Measurements from ENCODE around the gene IFNA4. TPM values are rescaled to one million over a fixed set of nuclear protein-coding genes. Genes with fewer than 3 reads are reported as not detected.
A peak's percentile ranks its signal among the peaks of the same experiment; 100 is the strongest.
"Not testable (repeated sequence)": the region's sequence is repeated elsewhere in the genome, so short reads cannot be mapped to it uniquely, and the experiment has no call there.

IFNA4 gene
- polyA plus RNA-seq, 3 donors, result not detected

DNA sequence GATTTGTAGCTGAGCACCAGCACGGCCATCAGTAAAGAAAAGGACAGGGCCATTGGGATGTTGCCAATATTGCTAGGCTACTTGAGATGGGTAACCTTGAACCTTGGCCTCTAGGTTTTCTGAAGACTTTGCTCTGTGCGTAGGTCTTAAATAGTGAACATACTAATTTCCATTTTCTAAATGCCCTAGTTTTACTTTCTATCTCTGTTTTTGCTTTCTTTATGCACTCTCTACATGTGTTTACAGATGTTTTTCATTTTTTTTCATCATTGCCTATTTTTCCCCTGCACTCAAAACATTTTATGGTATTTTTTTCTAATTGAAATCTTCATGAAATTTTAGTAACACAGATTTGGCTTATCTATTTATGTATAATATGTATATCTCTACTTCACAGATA is 20.8 kb downstream of the IFNA4 start, which contains the start of gene IFNA21:
TSS of gene IFNA21 (minus strand) at position 101 of the 400 bp plus-strand sequence. CDS start at position 53, 48 bp downstream.
- not testable (repeated sequence) for DNase-seq

- no peak for DNase-seq
Observed at GRCh38 chr9:21165516-21165915, 21.9 kb downstream of the IFNA4 start.

- DNase-seq, result no peak
Observed at GRCh38 chr9:21160178-21160577, 27.2 kb downstream of the IFNA4 start.

DNA sequence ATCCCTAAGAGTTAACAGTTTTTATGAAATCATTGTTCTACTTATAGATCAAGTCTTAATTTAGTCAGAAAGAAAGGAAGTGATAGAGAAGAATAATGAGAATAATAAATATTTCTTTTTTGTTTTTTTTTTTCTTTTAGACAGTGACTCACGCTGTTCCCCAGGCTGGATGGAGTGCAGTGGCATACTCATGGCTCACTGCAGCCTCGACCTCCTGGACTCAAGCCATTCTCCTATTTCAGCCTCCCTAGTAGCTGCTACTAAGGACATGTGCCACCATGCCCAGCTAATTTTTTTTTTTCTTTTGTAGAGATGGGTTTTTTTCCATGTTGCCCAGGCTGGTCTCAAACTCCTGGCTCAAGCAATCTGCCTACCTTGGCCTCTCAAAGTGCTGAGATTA is 31.9 kb downstream of the IFNA4 start:
- DNase-seq, result no peak

- DNase-seq, result peak; percentile 1
Observed at GRCh38 chr9:21154018-21154608, 33.3 kb downstream of the IFNA4 start.

DNA sequence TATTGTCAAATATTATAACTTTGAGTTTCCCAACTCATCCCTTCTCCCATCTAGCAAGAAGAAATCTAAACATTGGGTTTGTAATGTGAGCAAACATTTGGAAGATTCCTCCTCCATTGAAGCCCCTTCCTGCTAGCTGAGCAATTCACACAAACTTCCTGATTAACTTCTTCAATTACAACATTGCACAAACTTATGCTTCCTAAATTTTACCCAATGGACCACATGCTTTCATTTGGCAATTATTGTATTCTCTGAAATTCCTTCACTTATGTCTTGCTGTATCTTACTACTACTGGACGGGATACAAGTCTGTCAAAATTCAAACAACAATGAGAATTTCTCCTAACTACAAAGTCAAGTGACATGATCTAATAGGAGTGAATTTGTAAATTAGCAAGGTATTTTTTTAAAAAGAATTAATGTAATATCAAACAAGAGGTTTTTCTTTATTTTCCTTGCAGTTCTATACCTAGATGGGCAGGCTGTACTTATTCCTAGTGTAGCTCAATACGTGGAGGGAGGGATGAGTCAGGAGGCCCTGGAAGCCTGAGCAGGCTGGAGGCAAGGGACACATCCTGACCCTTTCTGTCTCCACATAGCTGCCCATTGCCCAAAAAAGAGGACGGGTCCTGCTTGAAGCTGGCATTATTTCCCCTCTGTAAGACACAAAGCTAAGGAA is 33.9 kb downstream of the IFNA4 start:
- DNase-seq, result no peak

DNA sequence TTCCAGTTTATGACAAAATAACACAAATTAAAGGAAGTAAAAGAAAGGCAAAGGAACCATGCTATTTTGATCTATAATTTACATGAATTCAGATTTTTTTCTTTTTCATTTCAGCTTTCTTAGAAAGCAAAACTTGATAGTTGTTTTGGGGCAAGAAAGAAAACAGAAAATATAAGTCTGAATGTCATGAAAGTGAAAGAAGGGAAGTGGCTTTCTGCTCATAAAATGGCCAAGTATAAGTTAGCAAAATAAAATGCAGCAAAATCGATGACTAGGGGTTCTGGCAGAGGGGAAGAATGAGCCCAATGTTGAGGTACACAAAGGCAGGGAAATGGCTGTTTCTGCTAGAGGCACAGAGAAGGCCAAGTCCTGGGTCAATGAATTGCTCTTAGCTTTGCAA is 42.8 kb downstream of the IFNA4 start:
- DNase-seq, result no peak

DNA sequence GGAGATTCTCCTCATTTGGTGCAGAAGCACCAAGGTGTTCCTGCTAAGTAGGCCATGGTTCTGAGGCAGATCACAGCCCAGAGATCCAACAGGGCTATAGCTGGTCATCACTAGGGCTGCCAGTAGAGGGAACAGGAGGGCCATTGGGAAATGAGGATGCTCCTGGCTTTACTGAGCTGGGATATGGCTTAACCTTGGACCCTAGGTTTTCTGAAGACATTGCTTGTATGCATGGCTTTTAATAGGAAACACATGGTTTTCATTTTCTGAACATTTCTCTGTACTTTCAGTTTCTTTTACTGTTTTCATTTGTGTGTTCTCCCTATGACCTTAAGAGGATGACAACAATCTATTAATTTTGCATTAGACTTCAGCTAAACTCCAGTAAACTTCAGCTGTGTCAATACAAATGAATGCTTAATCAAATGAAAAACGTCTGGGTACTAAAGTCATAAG is 45.9 kb downstream of the IFNA4 start, which contains the start of gene IFNW1:
TSS of gene IFNW1 (minus strand) at position 406 of the 456 bp plus-strand sequence. CDS start at position 144, 262 bp downstream.
- no peak for DNase-seq

DNA sequence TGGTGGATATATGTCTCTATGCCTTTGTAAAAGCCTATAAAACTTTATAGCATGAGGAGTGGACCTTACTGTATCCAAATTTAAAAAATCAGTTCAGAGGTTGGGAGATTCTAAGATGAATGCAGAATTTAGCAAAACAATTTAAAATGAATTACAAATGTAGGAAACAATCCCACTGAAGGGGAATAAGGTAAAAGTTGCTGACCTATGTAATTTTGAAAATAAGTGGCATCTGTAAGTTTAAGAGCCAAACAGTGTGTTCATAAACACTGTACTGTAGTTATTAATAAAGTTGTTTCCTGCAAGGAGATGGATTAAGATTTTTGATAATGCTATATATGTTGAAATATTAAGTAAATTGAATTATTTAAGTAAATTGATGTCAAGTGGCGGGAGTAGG is 50.4 kb downstream of the IFNA4 start:
- no peak for DNase-seq

Other genes with a start within 250 kb of the IFNA4 start
- gene HACD4, start 155.9 kb downstream of the IFNA4 start, polyA plus RNA-seq (ENCODE audit: insufficient read length in 3 of 3), result 1 to 10 TPM; 2.7 to 3.2 (median 3.0) TPM
- gene IFNB1, start 109.6 kb downstream of the IFNA4 start, polyA plus RNA-seq (ENCODE audit: insufficient read length in 3 of 3), result not detected
- not detected for gene IFNW1, start 45.8 kb downstream of the IFNA4 start, polyA plus RNA-seq (ENCODE audit: insufficient read length in 3 of 3)
- gene IFNA21, start 20.9 kb downstream of the IFNA4 start, polyA plus RNA-seq (ENCODE audit: insufficient read length in 3 of 3), result under 1 TPM in 1 of 3 donors, not detected in 2; 0.17 TPM
- gene IFNA7, start 14.6 kb upstream of the IFNA4 start, polyA plus RNA-seq (ENCODE audit: insufficient read length in 3 of 3), result not detected
- gene IFNA10, start 19.6 kb upstream of the IFNA4 start, polyA plus RNA-seq (ENCODE audit: insufficient read length in 3 of 3), result not detected
- gene IFNA16, start 29.7 kb upstream of the IFNA4 start, polyA plus RNA-seq (ENCODE audit: insufficient read length in 3 of 3), result not detected
- gene IFNA17, start 40.6 kb upstream of the IFNA4 start, polyA plus RNA-seq (ENCODE audit: insufficient read length in 3 of 3), result not detected
- gene IFNA14, start 52.4 kb upstream of the IFNA4 start, polyA plus RNA-seq (ENCODE audit: insufficient read length in 3 of 3), result not detected
- gene IFNA5, start 117.7 kb upstream of the IFNA4 start, polyA plus RNA-seq (ENCODE audit: insufficient read length in 3 of 3), result not detected
- gene KLHL9, start 147.8 kb upstream of the IFNA4 start, polyA plus RNA-seq (ENCODE audit: insufficient read length in 3 of 3), result 10 to 100 TPM; 45.4 to 49.9 (median 47.0) TPM
- not detected for gene IFNA6, start 163.3 kb upstream of the IFNA4 start, polyA plus RNA-seq (ENCODE audit: insufficient read length in 3 of 3)
- not detected for gene IFNA13, start 180.5 kb upstream of the IFNA4 start, polyA plus RNA-seq (ENCODE audit: insufficient read length in 3 of 3)
- gene IFNA2, start 197.8 kb upstream of the IFNA4 start, polyA plus RNA-seq (ENCODE audit: insufficient read length in 3 of 3), result not detected
- gene IFNA8, start 221.5 kb upstream of the IFNA4 start, polyA plus RNA-seq (ENCODE audit: insufficient read length in 3 of 3), result not detected